ENCODE data around the gene PXT1. TPM values are rescaled to one million over a fixed set of nuclear protein-coding genes. Genes with fewer than 3 reads are reported as not detected.

The PXT1 gene
- total and polyA plus RNA-seq, 7 experiments from 2014 or later, result 0.15 to 0.64 (median 0.32) TPM; not detected in 2

DNA sequence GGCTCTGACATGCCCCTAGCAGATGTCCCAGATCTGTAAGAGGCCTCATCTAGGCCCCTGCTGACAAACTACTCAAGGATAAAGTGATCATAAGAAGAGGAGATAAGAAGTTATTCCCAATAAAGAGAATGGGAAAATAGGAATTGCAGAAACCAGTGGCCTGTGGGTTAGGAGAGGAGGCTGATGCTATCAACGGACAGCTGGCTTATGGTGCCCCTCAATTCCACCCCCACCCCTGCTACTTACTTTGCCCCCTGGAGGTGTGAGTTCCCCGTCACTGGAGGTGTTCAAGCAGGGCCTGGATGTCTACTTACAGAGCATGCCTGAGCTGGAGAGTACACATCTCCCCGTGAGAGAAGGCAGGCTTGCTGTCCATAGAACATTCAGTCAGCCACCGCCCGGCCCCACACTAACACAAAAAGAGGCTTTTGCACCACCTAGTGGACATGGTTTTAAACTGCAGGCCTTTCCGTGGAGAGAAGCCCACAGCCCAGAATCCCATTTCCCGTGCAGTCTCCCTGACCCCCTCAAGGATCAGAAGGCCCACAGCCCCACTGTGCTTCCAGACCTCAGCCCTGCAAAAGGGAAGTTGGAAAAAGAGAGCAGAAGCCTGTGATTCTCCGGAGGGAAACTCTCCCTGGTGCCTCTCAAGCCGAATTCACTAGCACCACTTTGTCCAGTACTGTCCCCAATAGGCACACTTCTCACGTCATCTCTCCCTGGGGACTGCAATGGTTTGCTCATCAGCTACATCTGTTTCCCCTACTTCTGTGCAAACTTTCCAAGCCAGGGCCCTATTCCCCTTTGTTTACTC lies 82.2 kb downstream of the PXT1 start:
- H3K4me3 Mint-ChIP-seq, result no peak overlapping the region
- DNase-seq, result peak; percentile 37 to 74 (median 66)
- peaks cover 0 to 3% (median 0%) of the 10 kb centered on the region in 5 donors for H3K36me3 Mint-ChIP-seq
- H3K4me1 ChIP-seq (ENCODE audit: control insufficient read depth in 2 of 2, insufficient read depth in 2 of 2, low read length in 2 of 2), result peaks cover 4 to 6% of the 10 kb centered on the region in 2 donors
- peak overlapping the region in 2 of 9 donors; percentile 24 to 55 for H3K27ac Mint-ChIP-seq
- intact Hi-C loops (cut with micrococcal nuclease), result loop anchor here (1.0 to 2.0 kb wide), 12 partner anchors 19 to 838 kb away; partner anchors contain the start of genes MAPK14 (in 2 of the 2), ARMC12 (in 1 of the 2) and MAPK13 (in 1 of the 2)
- POLR2A ChIA-PET, result no interaction called here
- no peak overlapping the region for H3K27ac ChIP-seq (ENCODE audit: low read depth, low read length)
- H3K9me3 ChIP-seq (ENCODE audit: control insufficient read depth in 2 of 3, low read length in 3 of 3), result no peaks in the 10 kb centered on the region
- H3K4me3 ChIP-seq (ENCODE audit: low read length), result no peak overlapping the region
- no peaks in the 10 kb centered on the region for H3K36me3 ChIP-seq (ENCODE audit: control insufficient read depth in 2 of 3, insufficient read depth in 3 of 3, low read length in 3 of 3)
- CTCF ChIA-PET, result interaction anchor here (0.5 to 1.4 kb wide), 3 partner anchors 20 to 698 kb away, joined by 3 to 4 read pairs (median 3); partner anchors contain the start of gene CLPSL2
- ATAC-seq, result peak; percentile 95
- no peaks in the 10 kb centered on the region for H3K9me3 Mint-ChIP-seq
- peaks cover 0 to 30% (median 4%) of the 10 kb centered on the region in 7 donors for H3K4me1 Mint-ChIP-seq
- no peaks in the 10 kb centered on the region for H3K27me3 ChIP-seq (ENCODE audit: control insufficient read depth in 2 of 2, insufficient read depth in 2 of 2, low read length in 2 of 2)
- H3K27me3 Mint-ChIP-seq, result peaks cover 0 to 15% (median 4%) of the 10 kb centered on the region in 5 donors

DNA sequence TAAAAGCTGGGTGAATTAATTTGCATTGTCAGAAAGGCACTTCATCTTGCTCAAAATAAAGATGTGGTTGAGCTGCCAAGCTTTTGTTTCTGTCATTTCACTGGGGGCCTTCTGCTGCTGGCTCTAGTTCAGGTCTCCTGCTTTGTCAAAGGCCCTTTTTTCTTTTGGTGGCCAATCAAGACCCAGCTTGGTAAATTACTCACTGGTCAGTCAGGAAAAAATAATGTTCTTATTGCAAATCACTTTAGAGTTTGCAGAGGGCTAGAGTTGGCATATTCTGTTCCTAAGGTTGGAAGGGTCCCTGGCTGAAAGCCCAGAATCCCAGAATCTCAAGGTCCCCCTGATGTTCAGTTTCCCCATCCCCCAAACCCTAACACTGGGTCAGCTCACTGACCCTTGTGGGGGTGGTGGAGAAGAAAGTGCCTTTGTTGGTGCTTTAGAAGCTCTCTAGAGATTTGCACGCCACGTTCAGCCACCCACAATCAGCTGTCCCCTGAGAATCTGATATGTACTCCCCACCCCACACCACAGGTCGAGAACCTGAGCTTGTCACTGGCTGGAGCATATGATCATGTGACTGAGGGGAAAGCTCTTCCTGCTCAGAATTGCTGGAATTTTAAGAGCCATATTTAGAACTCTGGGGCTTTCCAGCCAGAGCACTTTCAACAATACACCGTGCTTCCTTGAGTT lies 84.3 kb downstream of the PXT1 start:
- H3K4me3 Mint-ChIP-seq, result no peak overlapping the region
- H3K4me3 ChIP-seq (ENCODE audit: low read length), result no peak overlapping the region
- no peak for ATAC-seq

DNA sequence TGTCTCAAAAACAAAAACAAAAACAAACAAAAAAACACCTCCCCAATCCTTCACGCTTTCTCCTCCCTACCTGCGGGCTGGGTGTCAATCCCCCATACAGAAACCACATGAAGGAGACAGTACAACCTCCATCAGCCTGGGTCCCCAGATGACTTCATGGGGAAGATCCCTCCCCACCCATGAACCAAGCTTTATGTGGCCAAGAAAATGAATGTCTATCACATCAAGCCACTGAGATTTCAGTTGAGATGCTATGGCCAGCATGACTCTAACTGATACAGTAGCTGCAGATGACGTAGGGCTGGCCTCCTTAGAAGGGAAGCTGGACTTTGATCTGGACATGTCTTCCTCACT lies 84.8 kb downstream of the PXT1 start:
- peaks cover 0 to 2% (median 0%) of the 10 kb centered on the region in 5 donors for H3K36me3 Mint-ChIP-seq
- H3K27ac Mint-ChIP-seq, result peak overlapping the region in 1 of 9 donors; percentile 35
- Histone ChIP-seq H3K4me1 (ENCODE audit: control insufficient read depth in 2 of 2, insufficient read depth in 2 of 2, low read length in 2 of 2) (peaks cover 4 to 6% of the 10 kb centered on the region in 2 donors), H3K4me3 (ENCODE audit: low read length) (no peak overlapping the region), H3K9me3 (ENCODE audit: control insufficient read depth in 2 of 3, low read length in 3 of 3) (no peaks in the 10 kb centered on the region), H3K27me3 (ENCODE audit: control insufficient read depth in 2 of 2, insufficient read depth in 2 of 2, low read length in 2 of 2) (no peaks in the 10 kb centered on the region), H3K36me3 (ENCODE audit: control insufficient read depth in 2 of 3, insufficient read depth in 3 of 3, low read length in 3 of 3) (no peaks in the 10 kb centered on the region), H3K27ac (ENCODE audit: low read depth, low read length) (no peak overlapping the region)
- intact Hi-C loops (cut with micrococcal nuclease), result no loop called here
- ATAC-seq, result no peak
- DNase-seq, result no peak
- ChIA-PET CTCF (interaction anchor here (0.7 to 2.1 kb wide), 4 partner anchors 9 to 330 kb away, joined by 3 to 5 read pairs (median 4); partner anchors contain the start of gene MAPK14), POLR2A (interaction anchor here (0.8 kb wide), 1 partner anchor 330 kb away, joined by 3 read pairs; the partner anchor contains the start of gene MAPK14)
- H3K4me3 Mint-ChIP-seq, result no peak overlapping the region
- H3K27me3 Mint-ChIP-seq, result peaks cover 0 to 38% (median 4%) of the 10 kb centered on the region in 5 donors
- peaks cover 0 to 20% (median 4%) of the 10 kb centered on the region in 7 donors for H3K4me1 Mint-ChIP-seq
- H3K9me3 Mint-ChIP-seq, result peaks cover 0 to 3% (median 0%) of the 10 kb centered on the region in 11 donors

More for the DNA sequence above, 84.3 kb downstream of the PXT1 start:
- Mint-ChIP-seq H3K36me3 (peaks cover 0 to 5% (median 0%) of the 10 kb centered on the region in 5 donors), H3K27ac (no peak overlapping the region), H3K4me1 (peaks cover 0 to 24% (median 4%) of the 10 kb centered on the region in 7 donors), H3K27me3 (peaks cover 0 to 33% (median 4%) of the 10 kb centered on the region in 5 donors), H3K9me3 (peaks cover 0 to 2% (median 0%) of the 10 kb centered on the region in 11 donors)
- H3K9me3 ChIP-seq (ENCODE audit: control insufficient read depth in 2 of 3, low read length in 3 of 3), result no peaks in the 10 kb centered on the region
- no peaks in the 10 kb centered on the region for H3K27me3 ChIP-seq (ENCODE audit: control insufficient read depth in 2 of 2, insufficient read depth in 2 of 2, low read length in 2 of 2)
- no peak overlapping the region for H3K27ac ChIP-seq (ENCODE audit: low read depth, low read length)
- POLR2A ChIA-PET, result interaction anchor here (0.5 to 0.8 kb wide), 2 partner anchors 205 to 331 kb away, joined by 3 read pairs; partner anchors contain the start of gene MAPK14
- H3K4me1 ChIP-seq (ENCODE audit: control insufficient read depth in 2 of 2, insufficient read depth in 2 of 2, low read length in 2 of 2), result peaks cover 4 to 6% of the 10 kb centered on the region in 2 donors
- CTCF ChIA-PET, result interaction anchor here (0.6 to 2.1 kb wide), 8 partner anchors 9 to 335 kb away, joined by 3 to 7 read pairs (median 4); partner anchors contain the start of gene MAPK14
- no peaks in the 10 kb centered on the region for H3K36me3 ChIP-seq (ENCODE audit: control insufficient read depth in 2 of 3, insufficient read depth in 3 of 3, low read length in 3 of 3)
- no peak for DNase-seq
- intact Hi-C loops (cut with micrococcal nuclease), result no loop called here

DNA sequence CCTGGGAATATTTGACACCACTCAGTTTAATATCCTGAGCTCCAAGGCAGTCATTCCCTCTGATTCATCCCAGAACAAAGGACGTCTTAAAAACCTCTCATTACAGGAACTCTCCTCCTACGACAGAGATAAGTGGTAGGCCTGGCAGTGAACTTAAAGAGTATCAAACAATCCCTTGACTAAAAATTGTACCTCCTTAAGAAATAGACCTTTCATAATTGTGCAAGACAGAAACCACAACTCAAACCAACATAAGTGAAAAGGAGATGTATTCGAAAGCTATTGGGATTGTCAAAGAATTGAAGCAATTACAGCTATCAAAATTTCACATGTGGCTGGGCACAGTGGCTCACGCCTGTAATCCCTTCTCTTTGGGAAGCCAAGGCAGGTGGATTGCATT lies 86.8 kb downstream of the PXT1 start:
- Histone ChIP-seq H3K4me3 (ENCODE audit: low read length) (no peak overlapping the region), H3K27ac (ENCODE audit: low read depth, low read length) (no peak overlapping the region), H3K27me3 (ENCODE audit: control insufficient read depth in 2 of 2, insufficient read depth in 2 of 2, low read length in 2 of 2) (no peaks in the 10 kb centered on the region), H3K4me1 (ENCODE audit: control insufficient read depth in 2 of 2, insufficient read depth in 2 of 2, low read length in 2 of 2) (peaks cover 4 to 6% of the 10 kb centered on the region in 2 donors), H3K9me3 (ENCODE audit: control insufficient read depth in 2 of 3, low read length in 3 of 3) (no peaks in the 10 kb centered on the region), H3K36me3 (ENCODE audit: control insufficient read depth in 2 of 3, insufficient read depth in 3 of 3, low read length in 3 of 3) (no peaks in the 10 kb centered on the region)
- Mint-ChIP-seq H3K27ac (no peak overlapping the region), H3K36me3 (peaks cover 0 to 2% (median 0%) of the 10 kb centered on the region in 5 donors), H3K4me3 (no peak overlapping the region), H3K27me3 (peaks cover 0 to 46% (median 4%) of the 10 kb centered on the region in 5 donors), H3K9me3 (peaks cover 0 to 5% (median 0%) of the 10 kb centered on the region in 11 donors), H3K4me1 (peaks cover 0 to 20% (median 4%) of the 10 kb centered on the region in 7 donors)
- POLR2A ChIA-PET, result interaction anchor here (0.7 kb wide), 1 partner anchor 208 kb away, joined by 8 read pairs; no protein-coding TSS in a partner anchor
- DNase-seq, result no peak
- ATAC-seq, result no peak
- intact Hi-C loops (cut with micrococcal nuclease), result no loop called here
- CTCF ChIA-PET, result no interaction called here

DNA sequence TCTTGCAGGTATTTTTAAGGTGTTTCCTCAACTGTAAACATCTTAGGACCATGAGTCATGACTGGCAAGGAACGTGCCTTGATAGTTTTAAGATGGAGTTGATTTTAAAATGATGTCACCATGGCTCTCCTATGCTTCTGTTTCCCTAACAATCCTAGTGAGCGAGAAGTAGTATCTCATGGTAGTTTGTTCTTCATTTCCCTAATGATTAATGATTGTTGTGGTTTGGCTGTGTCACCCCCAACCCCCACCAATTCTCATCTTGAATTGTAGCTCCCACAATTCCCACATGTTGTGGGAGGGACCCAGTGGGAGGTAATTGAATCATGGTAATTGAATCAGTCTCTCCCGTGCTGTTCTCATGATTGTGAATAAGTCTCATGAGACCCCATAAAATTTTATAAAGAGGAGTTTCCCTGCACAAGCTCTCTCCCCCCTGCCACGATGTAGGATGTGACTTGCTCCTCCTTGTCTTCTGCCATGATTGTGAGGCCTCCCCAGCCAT lies 89.2 kb downstream of the PXT1 start:
- H3K4me1 ChIP-seq (ENCODE audit: control insufficient read depth in 2 of 2, insufficient read depth in 2 of 2, low read length in 2 of 2), result no peaks in the 10 kb centered on the region
- Mint-ChIP-seq H3K4me3 (no peak overlapping the region), H3K9me3 (peaks cover 0 to 5% (median 0%) of the 10 kb centered on the region in 11 donors), H3K4me1 (peaks cover 0 to 11% (median 0%) of the 10 kb centered on the region in 7 donors), H3K27ac (no peak overlapping the region), H3K27me3 (peaks cover 0 to 58% (median 4%) of the 10 kb centered on the region in 5 donors), H3K36me3 (peaks cover 0 to 2% (median 0%) of the 10 kb centered on the region in 5 donors)
- no peak overlapping the region for H3K4me3 ChIP-seq (ENCODE audit: low read length)
- no peaks in the 10 kb centered on the region for H3K27me3 ChIP-seq (ENCODE audit: control insufficient read depth in 2 of 2, insufficient read depth in 2 of 2, low read length in 2 of 2)
- POLR2A ChIA-PET, result no interaction called here
- CTCF ChIA-PET, result interaction anchor here (0.7 kb wide), 1 partner anchor 13 kb away, joined by 3 read pairs; no protein-coding TSS in a partner anchor
- no peaks in the 10 kb centered on the region for H3K9me3 ChIP-seq (ENCODE audit: control insufficient read depth in 2 of 3, low read length in 3 of 3)
- DNase-seq (no peak), ATAC-seq (no peak)
- no peaks in the 10 kb centered on the region for H3K36me3 ChIP-seq (ENCODE audit: control insufficient read depth in 2 of 3, insufficient read depth in 3 of 3, low read length in 3 of 3)
- intact Hi-C loops (cut with micrococcal nuclease), result no loop called here
- H3K27ac ChIP-seq (ENCODE audit: low read depth, low read length), result no peak overlapping the region

DNA sequence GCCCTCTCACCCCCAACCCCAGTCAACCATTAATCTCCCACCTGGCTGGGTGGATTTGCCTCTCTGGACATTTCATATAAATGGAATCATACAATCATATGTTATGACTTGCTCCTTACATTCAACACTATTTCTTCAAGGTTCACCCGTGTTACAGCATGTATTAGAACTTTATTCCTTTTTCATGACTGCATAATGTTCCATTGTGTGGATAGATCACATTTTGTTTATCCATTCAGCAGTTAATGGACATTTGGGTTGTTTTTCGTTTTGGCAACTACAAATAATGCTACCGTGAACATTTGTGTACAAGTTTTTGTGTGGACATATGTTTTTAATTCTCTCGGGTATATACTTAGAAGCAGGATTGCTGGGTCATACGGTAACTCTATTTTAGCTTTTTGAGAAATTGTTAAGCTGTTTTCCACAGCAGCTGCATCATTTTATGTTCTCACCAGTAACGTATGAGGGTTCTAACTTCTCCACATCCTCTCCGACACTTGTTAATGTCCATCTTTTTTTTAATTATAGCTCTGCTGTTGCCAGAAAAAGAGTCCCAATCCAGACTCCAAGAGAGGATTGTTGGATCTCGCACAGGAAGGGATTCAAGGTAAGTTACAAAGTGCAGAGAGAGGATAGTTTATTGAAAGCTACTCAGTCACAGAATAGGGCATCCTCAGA lies 90.0 kb downstream of the PXT1 start:
- Mint-ChIP-seq H3K27me3 (peaks cover 0 to 56% (median 4%) of the 10 kb centered on the region in 5 donors), H3K36me3 (peaks cover 0 to 2% (median 0%) of the 10 kb centered on the region in 5 donors), H3K4me3 (no peak overlapping the region), H3K4me1 (peaks cover 0 to 4% (median 0%) of the 10 kb centered on the region in 7 donors), H3K9me3 (peaks cover 0 to 5% (median 0%) of the 10 kb centered on the region in 11 donors), H3K27ac (no peak overlapping the region)
- Histone ChIP-seq H3K9me3 (ENCODE audit: control insufficient read depth in 2 of 3, low read length in 3 of 3) (no peaks in the 10 kb centered on the region), H3K27me3 (ENCODE audit: control insufficient read depth in 2 of 2, insufficient read depth in 2 of 2, low read length in 2 of 2) (no peaks in the 10 kb centered on the region), H3K4me1 (ENCODE audit: control insufficient read depth in 2 of 2, insufficient read depth in 2 of 2, low read length in 2 of 2) (no peaks in the 10 kb centered on the region), H3K36me3 (ENCODE audit: control insufficient read depth in 2 of 3, insufficient read depth in 3 of 3, low read length in 3 of 3) (no peaks in the 10 kb centered on the region), H3K27ac (ENCODE audit: low read depth, low read length) (no peak overlapping the region), H3K4me3 (ENCODE audit: low read length) (no peak overlapping the region)
- ChIA-PET CTCF (no interaction called here), POLR2A (no interaction called here)
- no peak for DNase-seq
- ATAC-seq, result no peak
- intact Hi-C loops (cut with micrococcal nuclease), result no loop called here
